ENCODE results near the gene MYZAP. TPM values are rescaled to one million over a fixed set of nuclear protein-coding genes. Genes with fewer than 3 reads are reported as not detected.

The MYZAP gene
- total RNA-seq, 1 donor from 2014 or later: not detected

- Mint-ChIP-seq H3K27me3 (no peaks in the 10 kb centered on the region), H3K4me1 (no peaks in the 10 kb centered on the region), H3K27ac (no peak overlapping the region), H3K4me3 (no peak overlapping the region), H3K36me3 (ENCODE audit: low read depth) (no peaks in the 10 kb centered on the region), H3K9me3 (no peaks in the 10 kb centered on the region)
- intact Hi-C loops (cut with micrococcal nuclease): no loop called here
- no peak for DNase-seq
Measured at GRCh38 chr15:57631386-57632110, 39.8 kb downstream of the MYZAP start.

DNA sequence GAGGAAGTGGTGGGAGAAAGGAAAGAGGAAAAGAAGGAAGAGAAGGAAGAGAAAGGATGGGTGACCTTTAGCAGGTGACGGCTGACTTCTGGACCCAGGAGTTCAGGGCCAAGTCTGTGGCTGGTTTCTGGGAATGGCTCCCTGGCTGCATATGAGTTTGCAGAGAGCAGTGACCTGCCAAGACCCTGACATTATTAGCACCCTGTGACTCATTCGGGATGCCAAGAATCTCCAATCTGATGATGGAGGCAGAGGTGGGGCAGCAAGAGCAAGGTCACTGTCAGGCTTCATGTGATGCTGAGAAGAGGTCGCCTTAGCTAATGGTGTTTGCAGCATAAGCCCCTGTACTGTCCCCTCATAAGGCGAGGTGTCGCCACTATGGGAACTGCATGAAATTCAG lies 42.6 kb downstream of the MYZAP start:
- Mint-ChIP-seq H3K4me1 (no peaks in the 10 kb centered on the region), H3K36me3 (ENCODE audit: low read depth) (no peaks in the 10 kb centered on the region), H3K4me3 (no peak overlapping the region), H3K9me3 (no peaks in the 10 kb centered on the region), H3K27me3 (no peaks in the 10 kb centered on the region), H3K27ac (no peak overlapping the region)
- no peak for DNase-seq
- intact Hi-C loops (cut with micrococcal nuclease): no loop called here

DNA sequence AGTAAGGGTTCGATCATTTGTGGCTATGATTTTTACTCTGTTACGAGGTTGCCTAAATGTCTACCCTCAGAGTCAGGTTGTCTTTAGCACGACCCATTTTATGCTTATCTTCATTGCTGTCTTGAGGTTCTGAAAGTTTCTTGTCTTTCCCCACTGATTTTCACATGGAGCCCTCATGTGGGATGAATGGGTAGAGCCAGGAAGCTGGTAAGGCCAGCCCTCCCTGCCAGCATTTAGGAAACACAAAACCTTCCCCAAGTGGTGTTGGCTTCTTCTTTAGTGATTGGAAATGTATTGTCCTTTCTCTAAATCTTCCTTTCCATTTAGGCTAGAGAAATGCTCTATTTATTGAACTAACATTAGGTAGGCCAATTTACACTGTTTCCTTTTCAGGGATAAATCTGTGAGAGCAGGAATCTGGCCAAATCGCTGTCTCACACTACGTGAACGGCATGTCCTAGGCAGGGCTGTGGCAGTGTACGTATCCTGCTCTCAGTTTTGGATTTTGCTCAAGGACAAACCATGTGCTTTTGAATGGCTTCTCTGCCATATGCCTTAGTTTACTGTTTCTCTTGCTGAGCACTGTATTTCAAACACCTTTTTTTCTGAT lies 43.7 kb downstream of the MYZAP start:
- Mint-ChIP-seq H3K4me3 (no peak overlapping the region), H3K27ac (no peak overlapping the region), H3K36me3 (ENCODE audit: low read depth) (no peaks in the 10 kb centered on the region), H3K4me1 (no peaks in the 10 kb centered on the region), H3K9me3 (no peaks in the 10 kb centered on the region), H3K27me3 (no peaks in the 10 kb centered on the region)
- DNase-seq: no peak
- intact Hi-C loops (cut with micrococcal nuclease): no loop called here

GRCh38 chr15:57637846-57638245 lies 46.1 kb downstream of the MYZAP start:
- H3K27me3 Mint-ChIP-seq: no peaks in the 10 kb centered on the region
- no peak overlapping the region for H3K4me3 Mint-ChIP-seq
- no peak overlapping the region for H3K27ac Mint-ChIP-seq
- no peaks in the 10 kb centered on the region for H3K9me3 Mint-ChIP-seq
- intact Hi-C loops (cut with micrococcal nuclease): no loop called here
- DNase-seq: no peak
- peaks cover 2% of the 10 kb centered on the region for H3K4me1 Mint-ChIP-seq
- no peaks in the 10 kb centered on the region for H3K36me3 Mint-ChIP-seq (ENCODE audit: low read depth)

DNA sequence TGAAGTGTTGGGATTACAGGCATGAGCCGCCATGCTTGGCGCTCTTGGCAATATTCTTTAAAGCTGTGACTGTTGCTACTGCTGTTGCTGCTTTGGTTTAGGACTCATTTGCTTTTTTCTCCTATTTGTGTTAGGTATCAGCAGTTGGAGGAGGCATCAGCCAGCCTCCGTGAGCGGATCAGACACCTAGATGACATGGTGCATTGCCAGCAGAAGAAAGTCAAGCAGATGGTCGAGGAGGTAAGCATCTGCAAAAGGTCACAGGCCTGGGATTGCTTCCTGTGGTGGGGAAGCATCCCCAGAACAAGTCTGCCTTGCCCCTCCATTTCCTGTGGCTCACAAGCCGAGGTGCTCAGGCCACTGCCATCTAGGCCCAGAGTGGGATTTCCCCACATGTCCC lies 47.6 kb downstream of the MYZAP start:
- H3K27me3 Mint-ChIP-seq: no peaks in the 10 kb centered on the region
- no peaks in the 10 kb centered on the region for H3K36me3 Mint-ChIP-seq (ENCODE audit: low read depth)
- peaks cover 2% of the 10 kb centered on the region for H3K4me1 Mint-ChIP-seq
- no peaks in the 10 kb centered on the region for H3K9me3 Mint-ChIP-seq
- H3K27ac Mint-ChIP-seq: no peak overlapping the region
- no peak for DNase-seq
- H3K4me3 Mint-ChIP-seq: no peak overlapping the region
- intact Hi-C loops (cut with micrococcal nuclease): no loop called here

- Mint-ChIP-seq H3K4me1 (peaks cover 2% of the 10 kb centered on the region), H3K4me3 (no peak overlapping the region), H3K9me3 (no peaks in the 10 kb centered on the region), H3K27me3 (no peaks in the 10 kb centered on the region), H3K36me3 (ENCODE audit: low read depth) (no peaks in the 10 kb centered on the region), H3K27ac (no peak overlapping the region)
- peak; percentile 58 for DNase-seq
- intact Hi-C loops (cut with micrococcal nuclease): loop anchor here (5.0 kb wide), 1 partner anchor 79 kb away; no protein-coding TSS in a partner anchor
Measured at GRCh38 chr15:57640930-57641682, 49.4 kb downstream of the MYZAP start.

DNA sequence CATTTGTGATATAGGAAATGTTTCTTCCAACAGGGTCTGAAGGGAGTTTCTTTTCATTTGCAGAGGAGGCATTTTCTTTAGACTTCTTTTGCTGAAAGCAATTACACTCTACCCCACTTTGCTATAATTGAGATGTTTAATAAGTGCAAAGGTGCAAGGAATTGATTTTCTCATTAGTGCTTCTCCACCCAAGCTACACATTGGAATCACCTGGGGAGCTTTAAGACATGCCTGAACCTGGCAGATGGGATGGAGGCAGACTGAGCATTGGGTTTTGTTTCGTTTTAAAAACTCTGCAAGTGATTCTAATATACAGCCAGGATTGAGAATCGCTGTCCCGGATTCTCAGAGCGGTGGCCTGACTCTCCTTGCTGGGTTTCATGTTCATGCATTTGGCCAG lies 52.1 kb downstream of the MYZAP start:
- no peak for DNase-seq
- H3K9me3 Mint-ChIP-seq: no peaks in the 10 kb centered on the region
- no peaks in the 10 kb centered on the region for H3K36me3 Mint-ChIP-seq (ENCODE audit: low read depth)
- H3K27me3 Mint-ChIP-seq: peaks cover 4% of the 10 kb centered on the region
- H3K4me1 Mint-ChIP-seq: peaks cover 2% of the 10 kb centered on the region
- no peak overlapping the region for H3K27ac Mint-ChIP-seq
- intact Hi-C loops (cut with micrococcal nuclease): loop anchor here (5.0 kb wide), 1 partner anchor 82 kb away; no protein-coding TSS in a partner anchor
- H3K4me3 Mint-ChIP-seq: no peak overlapping the region

- no peak overlapping the region for H3K27ac Mint-ChIP-seq
- no peak for DNase-seq
- no peaks in the 10 kb centered on the region for H3K9me3 Mint-ChIP-seq
- no peaks in the 10 kb centered on the region for H3K36me3 Mint-ChIP-seq (ENCODE audit: low read depth)
- peaks cover 2% of the 10 kb centered on the region for H3K4me1 Mint-ChIP-seq
- H3K4me3 Mint-ChIP-seq: no peak overlapping the region
- H3K27me3 Mint-ChIP-seq: peaks cover 6% of the 10 kb centered on the region
- intact Hi-C loops (cut with micrococcal nuclease): no loop called here
Measured at GRCh38 chr15:57646087-57646486, 54.4 kb downstream of the MYZAP start.

- DNase-seq: no peak
- no peak overlapping the region for H3K27ac Mint-ChIP-seq
- intact Hi-C loops (cut with micrococcal nuclease): no loop called here
Measured at GRCh38 chr15:57647071-57647790, 55.5 kb downstream of the MYZAP start.

GRCh38 chr15:57647791-57648130 lies 56.1 kb downstream of the MYZAP start:
- Mint-ChIP-seq H3K4me3 (no peak overlapping the region), H3K27me3 (peaks cover 6% of the 10 kb centered on the region), H3K36me3 (ENCODE audit: low read depth) (no peaks in the 10 kb centered on the region), H3K27ac (no peak overlapping the region), H3K4me1 (peaks cover 9% of the 10 kb centered on the region), H3K9me3 (no peaks in the 10 kb centered on the region)
- intact Hi-C loops (cut with micrococcal nuclease): no loop called here
- DNase-seq: no peak

More at GRCh38 chr15:57647071-57647790, 55.5 kb downstream of the MYZAP start:
- Mint-ChIP-seq H3K4me1 (peaks cover 9% of the 10 kb centered on the region), H3K27me3 (peaks cover 6% of the 10 kb centered on the region), H3K4me3 (no peak overlapping the region), H3K36me3 (ENCODE audit: low read depth) (no peaks in the 10 kb centered on the region), H3K9me3 (no peaks in the 10 kb centered on the region)

- no peak overlapping the region for H3K4me3 Mint-ChIP-seq
- no peak overlapping the region for H3K27ac Mint-ChIP-seq
- H3K27me3 Mint-ChIP-seq: peaks cover 6% of the 10 kb centered on the region
- H3K9me3 Mint-ChIP-seq: no peaks in the 10 kb centered on the region
- peaks cover 9% of the 10 kb centered on the region for H3K4me1 Mint-ChIP-seq
- no peaks in the 10 kb centered on the region for H3K36me3 Mint-ChIP-seq (ENCODE audit: low read depth)
- no peak for DNase-seq
- intact Hi-C loops (cut with micrococcal nuclease): no loop called here
Measured at GRCh38 chr15:57649138-57649537, 57.4 kb downstream of the MYZAP start.

GRCh38 chr15:57651445-57651844 lies 59.7 kb downstream of the MYZAP start:
- Mint-ChIP-seq H3K9me3 (no peaks in the 10 kb centered on the region), H3K36me3 (ENCODE audit: low read depth) (no peaks in the 10 kb centered on the region), H3K4me1 (peaks cover 9% of the 10 kb centered on the region), H3K4me3 (no peak overlapping the region), H3K27ac (no peak overlapping the region), H3K27me3 (peaks cover 4% of the 10 kb centered on the region)
- intact Hi-C loops (cut with micrococcal nuclease): no loop called here
- DNase-seq: no peak

DNA sequence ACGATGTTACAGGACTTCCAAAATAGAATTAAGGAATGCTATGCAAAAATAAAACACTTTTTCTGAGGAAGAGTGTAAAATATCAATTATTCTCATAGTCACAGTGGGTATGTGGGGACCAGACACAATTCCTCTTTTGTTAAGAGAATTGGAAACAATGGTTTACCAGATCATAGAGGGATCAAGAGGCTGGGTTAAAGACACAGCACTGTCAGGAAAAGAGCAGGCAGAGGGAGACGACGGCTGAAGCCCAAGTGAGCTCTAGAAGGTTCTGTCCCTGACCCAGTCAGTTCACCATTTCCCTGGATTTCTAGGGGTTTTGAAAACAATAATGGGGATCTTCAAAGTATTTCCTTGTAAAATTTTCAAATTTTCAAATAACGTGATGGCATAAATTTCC lies 60.8 kb downstream of the MYZAP start:
- Mint-ChIP-seq H3K27me3 (peaks cover 2% of the 10 kb centered on the region), H3K4me3 (no peak overlapping the region), H3K4me1 (peaks cover 9% of the 10 kb centered on the region), H3K36me3 (ENCODE audit: low read depth) (no peaks in the 10 kb centered on the region), H3K27ac (no peak overlapping the region), H3K9me3 (no peaks in the 10 kb centered on the region)
- intact Hi-C loops (cut with micrococcal nuclease): no loop called here
- no peak for DNase-seq

All from activated CD4-positive, alpha-beta T cell treated with anti-CD3 and anti-CD28 coated beads, Interleukin-2, amount 10 ng/mL, durations not matched to agents 24 days and 14 days (primary cell).